ENCODE results near the gene C11orf91.

DNA sequence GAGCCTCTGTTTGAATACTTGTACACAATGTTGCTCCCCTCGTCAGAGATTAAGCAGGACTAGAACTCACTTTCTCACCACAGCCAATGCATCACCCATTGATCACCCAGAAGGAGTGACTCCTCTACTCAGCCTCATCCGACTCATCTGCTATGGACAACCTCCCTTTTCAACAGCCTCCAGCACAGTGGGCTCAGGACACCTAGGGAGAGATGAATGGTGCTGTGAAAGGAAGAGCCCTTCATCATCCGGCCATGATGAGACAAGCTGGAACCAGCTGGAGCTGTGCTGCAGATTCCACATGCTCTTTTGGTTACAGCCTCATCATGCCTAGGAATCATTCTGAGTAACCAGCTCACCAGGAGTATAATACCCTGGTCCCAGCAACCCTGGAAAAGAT lies 15.5 kb downstream of the C11orf91 start:
- no peak for TF ChIP-seq EZH2 (IDR thresholded peaks at IDR 0.05; ENCODE audit: low read depth)
- TF ChIP-seq, protein P1, sequence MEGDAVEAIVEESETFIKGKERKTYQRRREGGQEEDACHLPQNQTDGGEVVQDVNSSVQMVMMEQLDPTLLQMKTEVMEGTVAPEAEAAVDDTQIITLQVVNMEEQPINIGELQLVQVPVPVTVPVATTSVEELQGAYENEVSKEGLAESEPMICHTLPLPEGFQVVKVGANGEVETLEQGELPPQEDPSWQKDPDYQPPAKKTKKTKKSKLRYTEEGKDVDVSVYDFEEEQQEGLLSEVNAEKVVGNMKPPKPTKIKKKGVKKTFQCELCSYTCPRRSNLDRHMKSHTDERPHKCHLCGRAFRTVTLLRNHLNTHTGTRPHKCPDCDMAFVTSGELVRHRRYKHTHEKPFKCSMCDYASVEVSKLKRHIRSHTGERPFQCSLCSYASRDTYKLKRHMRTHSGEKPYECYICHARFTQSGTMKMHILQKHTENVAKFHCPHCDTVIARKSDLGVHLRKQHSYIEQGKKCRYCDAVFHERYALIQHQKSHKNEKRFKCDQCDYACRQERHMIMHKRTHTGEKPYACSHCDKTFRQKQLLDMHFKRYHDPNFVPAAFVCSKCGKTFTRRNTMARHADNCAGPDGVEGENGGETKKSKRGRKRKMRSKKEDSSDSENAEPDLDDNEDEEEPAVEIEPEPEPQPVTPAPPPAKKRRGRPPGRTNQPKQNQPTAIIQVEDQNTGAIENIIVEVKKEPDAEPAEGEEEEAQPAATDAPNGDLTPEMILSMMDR (conservative IDR thresholded peaks at IDR 0.05) = no peak
